ENCODE results near the gene PWWP2A.

PWWP2A gene

DNA sequence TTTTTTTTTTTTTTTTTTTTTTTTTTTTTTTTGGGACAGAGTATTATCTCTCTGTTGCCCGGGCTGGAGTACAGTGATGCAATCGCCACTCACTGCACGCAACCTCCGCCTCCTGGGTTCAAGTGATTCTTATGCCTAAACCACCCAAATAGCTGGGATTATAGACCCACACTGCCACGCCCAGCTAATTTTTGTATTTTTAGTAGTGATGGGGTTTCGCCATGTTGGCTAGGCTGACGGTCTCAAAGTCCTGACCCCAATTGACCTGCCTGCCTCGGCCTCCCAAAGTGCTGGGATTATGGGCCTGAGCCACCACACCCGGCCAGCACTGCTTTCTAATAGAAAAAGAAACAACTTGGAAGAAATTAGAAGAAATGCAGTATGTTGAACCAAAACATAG lies 71.1 kb downstream of the PWWP2A start:
- H3K4me1 ChIP-seq (ENCODE audit: control insufficient read depth in 1 of 2, insufficient read depth in 2 of 2, low read length in 2 of 2): no peaks in the 10 kb centered on the region
- no peak overlapping the region for H3K23ac ChIP-seq (ENCODE audit: low read length)
- H2BK120ac ChIP-seq (ENCODE audit: insufficient read depth, low read length, poor library complexity): no peak overlapping the region
- no peak overlapping the region for H3K4me2 ChIP-seq (ENCODE audit: low read length)
- no peak overlapping the region for H2AFZ ChIP-seq (ENCODE audit: insufficient read depth, low read length, poor library complexity)
- no peak overlapping the region for H4K12ac ChIP-seq (ENCODE audit: low read depth, low read length)
- peaks cover 15 to 23% of the 10 kb centered on the region in 2 experiments for H3K36me3 ChIP-seq (ENCODE audit: control insufficient read depth in 1 of 2, insufficient read depth in 2 of 2, low read length in 2 of 2)
- no peak overlapping the region for H2BK5ac ChIP-seq (ENCODE audit: low read depth, low read length, poor library complexity)
- no peak overlapping the region for H3K18ac ChIP-seq (ENCODE audit: low read length)
- no peak overlapping the region for H3K4ac ChIP-seq (ENCODE audit: low read depth, low read length)
- no CpG with 5 or more reads among the region's 9 CpGs for WGBS (ENCODE audit: extremely low coverage, insufficient coverage, insufficient read length)
- H3K4me3 ChIP-seq (ENCODE audit: low read depth, low read length): no peak overlapping the region
- H3K9ac ChIP-seq (ENCODE audit: low read length): no peak overlapping the region
- no peak overlapping the region for H3K27ac ChIP-seq (ENCODE audit: low read depth, low read length)
- no peak overlapping the region for H2BK12ac ChIP-seq (ENCODE audit: low read length)
- H2AK5ac ChIP-seq (ENCODE audit: low read length): no peak overlapping the region
- no peak overlapping the region for H4K8ac ChIP-seq (ENCODE audit: low read depth, low read length)
- no peak for DNase-seq
- no peaks in the 10 kb centered on the region for H3K27me3 ChIP-seq (ENCODE audit: insufficient read depth, low read length)
- H3K9me3 ChIP-seq (ENCODE audit: insufficient read depth, low read depth, low read length): no peaks in the 10 kb centered on the region
- no peak overlapping the region for H4K91ac ChIP-seq (ENCODE audit: low read depth, low read length)
- H3K79me2 ChIP-seq (ENCODE audit: control insufficient read depth, insufficient read depth, low read length, poor library complexity): no peaks in the 10 kb centered on the region
- no peak overlapping the region for H3K14ac ChIP-seq (ENCODE audit: low read length)
- H3K79me1 ChIP-seq (ENCODE audit: low read length): no peaks in the 10 kb centered on the region

DNA sequence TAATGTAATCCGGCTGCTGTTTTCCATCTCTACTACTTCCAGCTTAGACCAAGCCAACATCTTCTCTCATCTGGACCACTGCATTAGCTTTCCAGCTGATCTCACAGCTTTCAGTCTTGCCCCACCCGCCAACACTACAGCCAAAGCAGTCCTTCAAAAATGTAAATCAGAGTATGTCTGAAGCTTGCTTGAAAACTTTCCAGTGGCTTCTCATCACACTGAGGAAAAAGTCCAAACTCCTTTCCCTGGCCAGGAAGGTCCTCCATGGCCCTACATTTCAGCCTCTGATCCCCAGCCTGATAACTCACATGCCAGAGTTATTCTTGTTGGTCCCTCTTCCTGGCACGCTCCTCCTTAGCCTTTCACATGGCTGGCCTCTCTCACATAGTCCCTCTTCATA lies 71.8 kb downstream of the PWWP2A start:
- Histone ChIP-seq H2AFZ (ENCODE audit: insufficient read depth, low read length, poor library complexity) (no peak overlapping the region), H3K79me1 (ENCODE audit: low read length) (no peaks in the 10 kb centered on the region), H2BK12ac (ENCODE audit: low read length) (no peak overlapping the region), H3K4me2 (ENCODE audit: low read length) (no peak overlapping the region), H3K9me3 (ENCODE audit: insufficient read depth, low read depth, low read length) (no peaks in the 10 kb centered on the region), H3K4me3 (ENCODE audit: low read depth, low read length) (no peak overlapping the region), H4K8ac (ENCODE audit: low read depth, low read length) (no peak overlapping the region), H2BK120ac (ENCODE audit: insufficient read depth, low read length, poor library complexity) (no peak overlapping the region), H2AK5ac (ENCODE audit: low read length) (no peak overlapping the region), H3K14ac (ENCODE audit: low read length) (no peak overlapping the region), H3K27ac (ENCODE audit: low read depth, low read length) (no peak overlapping the region), H4K91ac (ENCODE audit: low read depth, low read length) (no peak overlapping the region), H3K23ac (ENCODE audit: low read length) (no peak overlapping the region), H3K36me3 (ENCODE audit: control insufficient read depth in 1 of 2, insufficient read depth in 2 of 2, low read length in 2 of 2) (peaks cover 15 to 25% of the 10 kb centered on the region in 2 experiments), H3K4me1 (ENCODE audit: control insufficient read depth in 1 of 2, insufficient read depth in 2 of 2, low read length in 2 of 2) (no peaks in the 10 kb centered on the region), H3K79me2 (ENCODE audit: control insufficient read depth, insufficient read depth, low read length, poor library complexity) (no peaks in the 10 kb centered on the region), H3K4ac (ENCODE audit: low read depth, low read length) (no peak overlapping the region), H3K18ac (ENCODE audit: low read length) (no peak overlapping the region), H3K27me3 (ENCODE audit: insufficient read depth, low read length) (no peaks in the 10 kb centered on the region), H2BK5ac (ENCODE audit: low read depth, low read length, poor library complexity) (no peak overlapping the region), H3K9ac (ENCODE audit: low read length) (no peak overlapping the region), H4K12ac (ENCODE audit: low read depth, low read length) (no peak overlapping the region)
- DNase-seq: no peak
- no CpG with 5 or more reads among the region's 3 CpGs for WGBS (ENCODE audit: extremely low coverage, insufficient coverage, insufficient read length)

DNA sequence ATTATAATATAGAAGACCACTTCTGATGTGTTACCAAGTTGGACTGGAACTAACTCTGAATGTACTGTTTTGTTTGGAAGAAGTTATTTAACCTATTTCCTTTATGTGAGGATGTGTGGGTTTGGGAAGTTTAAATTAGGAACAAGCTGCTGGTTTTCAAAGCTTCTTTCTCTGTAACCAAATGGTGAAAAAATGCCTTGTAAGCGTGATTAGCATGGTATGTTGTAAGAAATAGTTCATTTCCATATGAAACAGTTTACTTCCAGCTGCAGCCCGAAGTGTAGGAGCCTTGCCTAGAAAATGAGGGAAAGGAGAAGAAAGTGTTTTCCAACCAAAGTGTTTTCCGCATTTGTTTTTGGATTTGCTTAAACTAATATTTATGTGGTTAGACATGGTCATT lies 74.3 kb downstream of the PWWP2A start:
- Histone ChIP-seq H3K4me1 (ENCODE audit: control insufficient read depth in 1 of 2, insufficient read depth in 2 of 2, low read length in 2 of 2) (no peaks in the 10 kb centered on the region), H3K14ac (ENCODE audit: low read length) (no peak overlapping the region), H3K4ac (ENCODE audit: low read depth, low read length) (no peak overlapping the region), H2AK5ac (ENCODE audit: low read length) (no peak overlapping the region), H3K9me3 (ENCODE audit: insufficient read depth, low read depth, low read length) (no peaks in the 10 kb centered on the region), H3K79me2 (ENCODE audit: control insufficient read depth, insufficient read depth, low read length, poor library complexity) (no peaks in the 10 kb centered on the region), H4K12ac (ENCODE audit: low read depth, low read length) (no peak overlapping the region), H3K23ac (ENCODE audit: low read length) (no peak overlapping the region), H3K18ac (ENCODE audit: low read length) (no peak overlapping the region), H3K27ac (ENCODE audit: low read depth, low read length) (no peak overlapping the region), H2BK5ac (ENCODE audit: low read depth, low read length, poor library complexity) (no peak overlapping the region), H3K36me3 (ENCODE audit: control insufficient read depth in 1 of 2, insufficient read depth in 2 of 2, low read length in 2 of 2) (peaks cover 12 to 20% of the 10 kb centered on the region in 2 experiments), H2AFZ (ENCODE audit: insufficient read depth, low read length, poor library complexity) (no peak overlapping the region), H3K9ac (ENCODE audit: low read length) (no peak overlapping the region), H3K4me3 (ENCODE audit: low read depth, low read length) (no peak overlapping the region), H4K8ac (ENCODE audit: low read depth, low read length) (no peak overlapping the region), H3K79me1 (ENCODE audit: low read length) (no peaks in the 10 kb centered on the region), H2BK120ac (ENCODE audit: insufficient read depth, low read length, poor library complexity) (no peak overlapping the region), H4K91ac (ENCODE audit: low read depth, low read length) (no peak overlapping the region), H2BK12ac (ENCODE audit: low read length) (no peak overlapping the region), H3K27me3 (ENCODE audit: insufficient read depth, low read length) (no peaks in the 10 kb centered on the region), H3K4me2 (ENCODE audit: low read length) (no peak overlapping the region)
- DNase-seq: no peak
- no CpG with 5 or more reads among the region's 3 CpGs for WGBS (ENCODE audit: extremely low coverage, insufficient coverage, insufficient read length)

DNA sequence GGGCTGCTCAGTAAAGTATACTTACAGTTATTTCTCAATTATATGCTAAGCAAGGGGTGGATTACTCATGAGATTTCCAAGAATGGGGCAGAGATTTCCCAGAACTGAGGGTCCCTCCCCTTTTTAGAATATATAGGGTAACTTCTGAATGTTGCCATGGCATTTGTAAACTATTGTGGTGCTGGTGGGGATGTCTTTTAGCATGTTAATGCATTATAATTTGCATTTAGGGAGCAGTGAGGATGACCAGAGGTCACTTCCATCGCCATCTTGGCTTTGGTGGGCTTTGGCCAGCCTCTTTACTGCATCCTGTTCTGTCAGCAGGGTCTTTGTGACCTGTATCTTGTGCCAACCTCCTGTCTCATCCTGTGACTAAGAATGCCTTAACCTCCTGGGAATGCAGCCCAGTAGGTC lies 74.9 kb downstream of the PWWP2A start:
- no peak overlapping the region for H3K23ac ChIP-seq (ENCODE audit: low read length)
- no peaks in the 10 kb centered on the region for H3K9me3 ChIP-seq (ENCODE audit: insufficient read depth, low read depth, low read length)
- no peak overlapping the region for H2BK12ac ChIP-seq (ENCODE audit: low read length)
- H3K79me1 ChIP-seq (ENCODE audit: low read length): no peaks in the 10 kb centered on the region
- no CpG with 5 or more reads among the region's 1 CpG for WGBS (ENCODE audit: extremely low coverage, insufficient coverage, insufficient read length)
- no peaks in the 10 kb centered on the region for H3K79me2 ChIP-seq (ENCODE audit: control insufficient read depth, insufficient read depth, low read length, poor library complexity)
- no peak overlapping the region for H3K4me3 ChIP-seq (ENCODE audit: low read depth, low read length)
- H3K27me3 ChIP-seq (ENCODE audit: insufficient read depth, low read length): no peaks in the 10 kb centered on the region
- DNase-seq: no peak
- no peak overlapping the region for H4K8ac ChIP-seq (ENCODE audit: low read depth, low read length)
- H2BK5ac ChIP-seq (ENCODE audit: low read depth, low read length, poor library complexity): no peak overlapping the region
- no peak overlapping the region for H2AK5ac ChIP-seq (ENCODE audit: low read length)
- H4K91ac ChIP-seq (ENCODE audit: low read depth, low read length): no peak overlapping the region
- H3K9ac ChIP-seq (ENCODE audit: low read length): no peak overlapping the region
- H2BK120ac ChIP-seq (ENCODE audit: insufficient read depth, low read length, poor library complexity): no peak overlapping the region
- H3K14ac ChIP-seq (ENCODE audit: low read length): no peak overlapping the region
- no peak overlapping the region for H3K4me2 ChIP-seq (ENCODE audit: low read length)
- H2AFZ ChIP-seq (ENCODE audit: insufficient read depth, low read length, poor library complexity): no peak overlapping the region
- no peaks in the 10 kb centered on the region for H3K4me1 ChIP-seq (ENCODE audit: control insufficient read depth in 1 of 2, insufficient read depth in 2 of 2, low read length in 2 of 2)
- H3K27ac ChIP-seq (ENCODE audit: low read depth, low read length): no peak overlapping the region
- no peak overlapping the region for H4K12ac ChIP-seq (ENCODE audit: low read depth, low read length)
- H3K4ac ChIP-seq (ENCODE audit: low read depth, low read length): no peak overlapping the region
- H3K18ac ChIP-seq (ENCODE audit: low read length): no peak overlapping the region
- peaks cover 10 to 16% of the 10 kb centered on the region in 2 experiments for H3K36me3 ChIP-seq (ENCODE audit: control insufficient read depth in 1 of 2, insufficient read depth in 2 of 2, low read length in 2 of 2)

All from trophoblast cell (in vitro differentiated cells and primary cell).